Pulmonary artery endothelial cell (primary cell): Measurements from ENCODE around the gene UBE3D. TPM values are rescaled to one million over a fixed set of nuclear protein-coding genes. Genes with fewer than 3 reads are reported as not detected.

Experiments
- DNase-seq: peaks from one replicate; pipeline ENCODE4 v3.0.0-alpha.2; 2011; ENCODE audit warnings: low read depth, low spot score
- total RNA-seq: library from RNA; depleted of rRNA; stranded (reverse); fragments of >200 nt; gene quantifications from 2 replicates; pipeline ENCODE4 v1.2.3, GENCODE V29; 2014

Gene UBE3D
- total RNA-seq, result 5.1 and 6.3 TPM in 2 replicates

DNA sequence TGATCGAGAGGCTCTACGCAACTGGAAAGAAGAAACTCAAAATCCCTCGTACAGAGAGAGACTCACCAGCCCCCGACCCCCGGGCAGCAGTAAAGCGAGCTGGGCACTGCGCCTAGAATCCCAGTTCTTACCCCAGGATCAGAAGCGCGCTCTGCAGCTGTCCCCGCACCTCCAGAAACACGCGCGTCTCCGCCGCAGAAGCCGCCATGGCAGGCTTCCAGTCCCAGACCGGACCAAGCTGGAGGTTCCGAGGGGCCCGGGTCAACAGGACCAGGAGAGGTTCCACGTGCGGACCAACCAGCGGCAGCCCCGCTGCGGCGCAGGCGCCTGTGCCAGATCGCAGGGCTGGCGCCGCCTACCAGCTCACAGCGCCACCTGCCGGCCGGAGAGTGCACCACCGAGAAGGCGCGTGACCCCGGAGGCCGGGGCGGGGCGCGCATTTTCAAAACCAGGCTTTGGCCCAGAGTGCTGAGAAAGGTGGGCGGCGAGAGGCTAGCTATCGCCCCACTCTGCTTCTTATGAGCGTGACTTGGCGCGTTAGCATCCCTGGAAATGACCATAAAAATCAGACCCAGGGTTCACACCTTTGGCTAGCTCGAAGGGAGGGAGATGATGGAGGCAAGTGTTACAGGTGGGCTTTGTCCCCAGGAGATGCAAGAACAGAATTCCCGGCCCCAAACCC, at the start of gene UBE3D:
Gene UBE3D (minus strand): TSS at position 331 of the 682 bp plus-strand sequence. CDS start 123 bp downstream, at position 208.
- no peak for DNase-seq

DNA sequence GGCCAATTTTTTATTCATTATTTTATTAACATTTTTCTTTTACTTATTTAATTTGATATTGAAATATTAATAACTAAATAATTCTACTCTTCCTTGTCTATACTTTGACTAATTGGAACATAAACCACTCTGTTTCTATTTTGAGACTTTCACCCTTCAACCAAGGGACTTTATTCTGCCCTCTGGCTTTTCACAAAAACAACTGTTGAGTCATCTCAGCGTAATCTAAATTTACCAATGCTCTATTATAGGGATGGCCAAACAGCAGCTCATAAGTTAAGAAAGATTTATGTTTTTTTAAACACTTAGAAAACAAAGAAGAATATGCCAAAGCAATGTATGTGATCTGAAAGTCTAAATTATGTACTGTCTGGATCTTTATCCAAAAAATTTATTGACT, 48.5 kb upstream of the UBE3D start:
- no peak for DNase-seq

- no peak for DNase-seq
Observed at GRCh38 chr6:83113258-83113657, 47.6 kb upstream of the UBE3D start.

DNA sequence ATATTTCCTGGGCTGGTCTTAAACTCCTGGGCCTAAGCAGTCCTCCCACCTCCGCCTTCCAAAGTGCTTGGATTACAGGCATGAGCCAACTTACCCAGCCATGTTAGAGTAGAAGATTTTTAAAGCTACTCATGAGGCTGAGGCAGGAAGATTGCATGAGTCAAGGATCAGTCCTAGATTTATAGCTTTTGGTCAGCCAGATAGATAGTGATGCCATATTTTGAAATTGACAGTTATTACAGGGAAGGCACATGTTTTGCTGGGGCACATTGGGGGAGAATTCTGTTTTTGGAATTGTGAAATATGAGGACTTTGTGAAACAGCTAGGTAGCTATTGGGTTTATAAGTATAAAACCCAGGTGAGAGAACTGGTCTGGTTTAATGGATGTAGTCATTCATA, 42.7 kb upstream of the UBE3D start:
- no peak for DNase-seq

- no peak for DNase-seq
Observed at GRCh38 chr6:83098589-83098988, 32.9 kb upstream of the UBE3D start.

DNA sequence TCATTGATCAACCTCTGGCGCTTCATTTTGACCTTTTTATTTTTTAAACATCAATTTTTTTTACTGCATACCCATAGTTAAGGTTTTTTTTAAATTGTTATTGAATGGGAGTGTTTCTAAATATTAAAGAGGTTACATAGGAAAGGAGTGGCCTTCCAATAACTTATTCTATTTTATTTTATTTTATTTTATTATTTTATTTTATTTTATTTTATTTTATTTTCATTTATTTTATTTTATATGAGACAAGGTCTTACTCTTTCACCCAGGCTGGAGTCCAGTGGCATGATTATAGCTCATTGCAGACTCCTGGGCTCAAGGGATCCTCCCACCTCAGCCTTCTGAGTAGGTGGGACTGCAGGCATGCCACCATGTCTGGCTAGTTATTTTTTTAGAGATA, 32.0 kb upstream of the UBE3D start:
- no peak for DNase-seq

- no peak for DNase-seq
Observed at GRCh38 chr6:83097204-83097603, 31.6 kb upstream of the UBE3D start.

DNA sequence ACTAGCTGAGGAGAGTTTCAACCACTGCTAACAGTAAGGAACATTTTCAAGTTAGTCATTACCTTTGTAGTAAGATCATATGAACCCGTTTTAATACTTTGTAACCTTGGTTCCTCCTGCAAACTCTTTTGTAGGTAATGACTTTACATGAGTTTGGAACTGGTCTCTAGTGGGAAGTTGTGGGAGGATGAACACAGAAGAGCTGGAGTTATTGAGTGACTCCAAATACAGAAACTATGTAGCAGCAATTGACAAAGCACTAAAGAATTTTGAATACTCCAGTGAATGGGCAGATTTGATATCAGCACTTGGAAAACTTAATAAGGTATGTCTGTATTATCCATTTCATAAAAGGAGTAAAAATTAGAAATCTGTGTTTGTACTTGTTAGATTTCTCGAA, 31.1 kb upstream of the UBE3D start:
- no peak for DNase-seq

DNA sequence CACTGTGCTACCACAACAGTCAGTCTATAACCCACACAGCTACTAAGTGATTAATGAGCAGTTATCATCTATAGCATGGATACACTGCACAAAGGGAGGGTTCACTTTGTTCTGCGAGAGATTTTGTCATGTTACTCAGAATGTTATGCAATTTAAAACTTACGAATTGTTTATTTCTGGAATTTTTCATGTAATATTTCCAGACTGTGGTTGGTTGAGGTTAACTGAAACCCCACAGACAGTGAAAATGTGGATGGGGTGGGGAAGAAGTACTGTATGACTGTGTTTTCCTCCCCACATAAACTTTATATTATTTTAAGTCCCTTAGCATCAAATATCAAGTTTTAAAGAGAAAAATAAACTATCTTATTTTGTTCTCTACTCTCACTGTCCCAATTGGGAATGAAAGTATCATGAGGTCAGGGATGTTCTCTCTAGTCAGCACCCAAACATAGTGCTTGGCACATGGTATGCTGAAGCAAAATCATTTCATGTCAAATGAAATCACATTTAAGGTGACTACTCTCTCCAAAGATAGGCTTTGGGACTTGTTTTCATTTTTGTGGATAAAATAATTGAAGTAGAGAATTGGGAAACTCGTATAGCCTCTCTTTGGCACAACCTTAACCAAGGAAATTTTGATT, 27.2 kb upstream of the UBE3D start:
- no peak for DNase-seq

- DNase-seq, result no peak
Observed at GRCh38 chr6:83086751-83087150, 21.1 kb upstream of the UBE3D start.

GRCh38 chr6:83083476-83083875, 17.8 kb upstream of the UBE3D start:
- no peak for DNase-seq

DNA sequence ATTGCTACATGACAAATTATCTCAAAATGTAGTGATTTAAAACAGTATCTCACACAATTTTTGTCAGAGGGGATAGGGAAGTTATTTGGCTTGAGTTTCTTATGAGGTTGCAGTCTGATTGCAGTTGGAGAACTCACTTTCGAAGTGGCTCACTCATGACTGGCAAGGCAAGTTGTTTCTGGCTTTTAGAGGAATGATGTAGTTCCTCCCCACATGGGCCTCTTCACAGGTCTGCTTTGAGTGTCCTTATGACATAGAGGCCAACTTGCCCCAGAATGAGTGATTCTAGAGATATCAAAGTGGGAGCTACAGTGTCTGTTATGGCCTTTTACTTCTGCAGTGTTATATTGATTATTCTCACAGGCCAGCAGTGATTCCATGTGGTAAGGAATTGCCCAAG, 8.0 kb upstream of the UBE3D start:
- no peak for DNase-seq

DNA sequence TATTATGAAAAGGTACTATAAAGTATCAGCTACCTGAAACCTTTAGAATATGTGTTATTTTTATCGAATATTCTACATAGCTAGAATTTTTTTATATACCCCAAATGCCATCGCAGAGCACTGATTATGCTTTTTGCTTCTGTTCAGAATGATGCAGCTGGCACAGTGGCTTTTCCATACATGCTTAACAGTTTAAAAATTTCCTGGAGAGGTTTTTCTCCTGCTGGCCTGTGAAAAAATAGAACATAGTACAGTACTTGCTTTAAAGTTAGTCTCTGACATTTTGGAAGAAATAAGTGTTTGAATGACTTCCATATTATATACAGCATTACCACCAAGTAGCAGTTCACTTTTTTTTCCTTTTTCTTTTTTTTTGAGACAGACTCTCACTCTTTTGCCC, 7.1 kb upstream of the UBE3D start:
- DNase-seq, result no peak

GRCh38 chr6:83071707-83072106, 6.1 kb upstream of the UBE3D start:
- DNase-seq, result no peak

DNA sequence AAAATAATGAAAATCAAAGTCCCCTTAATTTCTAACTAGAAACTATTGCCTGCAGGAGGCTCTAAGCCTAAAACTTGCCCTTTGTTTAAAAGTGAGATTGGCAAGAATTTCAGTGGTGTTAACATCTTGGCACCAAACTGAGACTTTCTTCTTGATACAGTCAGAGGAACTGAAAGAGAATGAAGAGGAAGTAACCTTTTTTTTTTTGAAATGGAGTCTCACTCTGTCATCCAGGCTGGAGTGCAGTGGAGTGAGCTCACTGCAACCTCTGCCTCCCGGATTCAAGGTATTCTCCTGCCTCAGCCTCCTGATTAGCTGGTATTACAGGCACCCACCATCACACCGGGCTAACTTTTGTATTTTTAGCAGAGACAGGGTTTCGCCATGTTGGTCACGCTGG, 5.4 kb upstream of the UBE3D start:
- peak; percentile 57 for DNase-seq

DNA sequence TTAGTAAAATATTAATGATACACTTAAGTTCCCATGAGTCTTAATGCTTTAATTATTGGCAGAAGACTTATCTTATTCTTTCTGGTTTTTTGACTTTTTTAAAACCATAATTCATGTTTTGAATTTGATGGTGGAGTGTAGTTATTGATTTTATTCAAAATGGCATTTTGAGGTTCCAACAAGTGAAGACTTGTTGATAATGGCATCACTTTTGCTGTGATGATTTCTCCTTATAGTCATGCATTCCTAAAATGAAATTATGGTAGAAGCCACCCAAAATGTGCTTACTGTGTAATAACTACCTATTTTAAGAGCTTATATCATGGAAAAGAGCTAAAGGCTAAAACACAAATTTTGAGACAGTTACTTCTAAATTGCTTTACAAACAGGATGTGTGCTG, 4.0 kb upstream of the UBE3D start:
- DNase-seq, result no peak

DNA sequence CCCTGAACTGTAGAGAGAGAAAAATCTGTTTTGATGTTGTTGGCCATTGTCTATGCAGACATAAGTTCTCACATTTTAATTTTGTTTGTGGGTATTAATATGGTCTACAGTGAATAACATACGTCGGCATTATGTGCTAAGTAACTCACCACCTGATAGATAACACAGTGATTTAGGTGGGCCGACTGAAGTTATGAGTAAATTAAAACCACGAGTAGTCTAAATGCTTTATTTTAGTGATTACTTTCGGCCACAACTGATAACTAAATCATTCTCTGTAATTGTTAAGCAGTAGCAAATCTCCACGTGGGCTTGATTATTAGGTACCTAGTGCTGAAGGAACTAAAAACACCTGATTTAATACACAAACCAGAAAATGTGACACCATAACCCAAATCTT, 3.0 kb upstream of the UBE3D start:
- DNase-seq, result no peak

- DNase-seq, result peak; percentile 76
Observed at GRCh38 chr6:83067448-83068439, 2.1 kb upstream of the UBE3D start, which contains the start of gene DOP1A. Gene DOP1A, plus strand, starts transcription at chr6:83067671. Its CDS starts 29,307 bp downstream, at chr6:83096978.

GRCh38 chr6:83062225-83062624, 3.4 kb downstream of the UBE3D start:
- DNase-seq, result no peak

- DNase-seq, result no peak
Observed at GRCh38 chr6:83061190-83061589, 4.5 kb downstream of the UBE3D start.

- DNase-seq, result no peak
Observed at GRCh38 chr6:83057705-83058321, 7.8 kb downstream of the UBE3D start.
